HG03066 (cell line): ENCODE results near the gene LRRIQ4.

Source experiments
- ATAC-seq: cut with Tn5 transposase; IDR thresholded peaks from one replicate; pipeline ENCODE4 v1.9.1; 2021; ENCODE audit warnings: low read depth; ENCODE audit not compliant: unreplicated experiment

Gene LRRIQ4

DNA sequence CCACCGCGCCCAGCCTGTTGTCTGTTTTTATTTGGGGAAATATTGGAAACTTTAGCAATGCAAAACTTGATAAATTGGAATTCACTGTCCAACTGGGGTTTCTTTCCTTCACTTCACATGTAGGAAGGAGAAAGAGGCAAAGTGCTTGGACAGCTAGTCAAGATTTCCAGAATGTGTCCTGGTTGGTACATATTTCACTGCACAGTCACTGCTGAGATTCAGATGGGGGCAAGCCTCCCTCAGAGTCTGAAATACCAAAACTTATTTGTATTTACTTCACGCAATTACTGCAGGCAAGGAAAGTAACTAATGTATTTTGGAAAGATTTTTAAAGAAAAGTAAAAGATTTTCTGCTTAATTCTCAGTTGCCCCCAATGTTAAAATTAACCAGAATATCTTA is 36.1 kb downstream of the LRRIQ4 start:
- ATAC-seq, result no peak

DNA sequence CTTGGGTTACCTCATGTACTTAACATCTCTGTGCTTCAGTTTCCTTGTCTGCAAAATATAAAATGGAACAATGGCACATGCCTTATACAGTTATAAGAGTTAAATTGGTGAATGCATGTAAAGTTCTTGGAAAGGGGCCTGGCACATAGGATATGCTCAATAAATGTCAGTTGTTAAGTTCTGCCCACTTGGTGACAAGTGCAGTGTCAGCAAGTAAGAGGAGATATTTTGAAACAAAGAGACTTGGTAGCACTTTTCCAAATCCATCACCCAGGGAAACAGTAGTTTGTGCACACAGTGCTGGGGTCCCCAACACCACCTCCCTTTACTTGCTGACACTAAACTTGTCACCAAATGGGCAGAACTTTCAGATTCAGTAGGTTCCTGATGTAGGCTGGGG is 37.9 kb downstream of the LRRIQ4 start:
- ATAC-seq, result no peak

DNA sequence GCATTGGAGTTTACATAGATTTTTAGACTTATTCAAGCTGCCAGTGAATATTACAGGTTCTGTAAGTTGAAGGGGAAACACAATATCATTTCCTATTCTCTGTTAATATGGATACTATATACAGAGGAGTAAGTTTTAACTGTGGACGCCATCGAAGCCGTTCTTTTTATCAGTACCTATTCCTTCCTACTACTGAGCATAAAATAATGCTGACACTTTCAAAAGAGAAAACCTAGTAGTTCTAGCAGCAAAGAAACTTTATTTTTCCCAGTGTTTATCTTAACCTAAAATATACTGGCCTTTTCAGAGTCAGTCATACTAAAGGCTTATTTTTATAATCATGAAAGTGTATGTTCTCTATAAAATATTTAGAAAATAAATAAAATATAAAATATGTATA is 42.8 kb downstream of the LRRIQ4 start:
- no peak for ATAC-seq

DNA sequence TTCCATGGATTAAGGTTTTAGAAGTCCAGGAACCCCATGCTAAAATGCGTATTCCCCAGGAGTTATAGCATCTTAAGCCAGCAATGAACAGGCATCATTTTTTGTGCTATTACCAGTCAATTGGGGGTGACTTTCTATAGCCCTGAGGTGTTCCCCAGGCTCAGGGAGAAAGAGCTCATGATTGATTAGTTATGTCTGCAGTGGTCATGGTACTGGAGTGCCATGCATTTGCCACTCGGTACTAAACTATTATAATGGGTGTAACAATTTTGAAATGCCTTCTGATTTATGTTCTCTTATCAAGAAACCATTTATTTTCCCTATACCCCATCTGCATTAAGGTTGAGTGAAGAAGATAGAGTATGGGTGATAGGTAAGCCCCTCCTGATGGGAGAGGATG is 45.1 kb downstream of the LRRIQ4 start:
- no peak for ATAC-seq

DNA sequence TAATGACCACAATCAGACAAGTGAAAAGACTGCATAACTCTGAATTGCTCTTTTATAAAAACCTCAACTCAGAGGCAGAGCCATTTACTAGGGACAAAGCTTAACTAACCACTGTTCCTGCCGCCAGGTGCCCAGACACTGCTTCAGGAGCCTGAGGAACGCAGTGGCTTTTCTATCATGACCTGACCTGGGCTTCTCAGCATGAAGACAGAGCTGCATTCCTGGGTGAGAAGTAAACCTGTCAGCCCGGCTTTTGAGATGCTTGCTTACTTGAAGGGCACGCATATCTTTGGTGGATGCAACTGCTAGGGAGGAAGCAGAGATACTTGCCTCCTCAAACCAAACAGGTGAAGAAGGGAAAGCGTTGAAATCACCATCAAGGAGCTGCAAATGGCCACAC is 49.2 kb downstream of the LRRIQ4 start:
- no peak for ATAC-seq

DNA sequence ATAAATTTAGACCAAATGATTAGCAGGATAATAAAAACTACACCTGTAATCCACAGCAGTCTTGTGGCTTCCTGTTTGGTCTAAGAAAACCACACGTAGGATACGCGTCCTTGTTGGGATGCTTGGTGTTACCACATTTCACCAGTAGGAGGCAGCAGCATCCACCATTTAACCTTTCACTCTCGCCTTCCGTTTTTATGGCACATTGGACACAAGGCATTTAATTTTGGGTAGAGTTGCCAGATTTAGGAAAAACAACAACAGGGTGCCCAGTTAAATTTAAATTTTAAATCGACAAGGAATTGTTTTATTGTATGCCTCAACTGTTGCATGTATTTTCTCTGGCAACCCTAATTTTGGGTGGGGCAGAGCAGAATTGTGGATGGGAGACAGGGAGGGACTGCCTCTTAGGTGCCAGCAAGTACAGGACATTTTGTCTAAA is 50.8 kb downstream of the LRRIQ4 start:
- no peak for ATAC-seq

DNA sequence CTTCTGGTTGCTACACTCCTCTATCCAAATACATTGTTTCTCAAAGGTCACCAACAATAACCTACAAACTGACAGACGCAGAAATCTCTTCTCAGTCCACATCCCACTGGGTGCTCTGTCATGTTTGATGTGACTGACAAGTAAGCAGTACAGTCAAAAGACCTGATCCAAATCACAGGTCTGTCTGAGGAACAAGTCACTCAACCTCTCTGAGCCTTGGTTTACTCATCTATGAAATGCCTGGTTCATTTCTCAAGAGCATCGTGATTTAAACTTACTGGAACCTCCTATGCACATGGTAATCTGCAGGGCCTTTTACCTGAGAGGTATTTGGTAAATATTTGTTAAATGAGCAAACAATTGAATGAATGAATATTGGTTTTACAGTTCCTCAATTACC is 51.6 kb downstream of the LRRIQ4 start:
- ATAC-seq, result no peak

DNA sequence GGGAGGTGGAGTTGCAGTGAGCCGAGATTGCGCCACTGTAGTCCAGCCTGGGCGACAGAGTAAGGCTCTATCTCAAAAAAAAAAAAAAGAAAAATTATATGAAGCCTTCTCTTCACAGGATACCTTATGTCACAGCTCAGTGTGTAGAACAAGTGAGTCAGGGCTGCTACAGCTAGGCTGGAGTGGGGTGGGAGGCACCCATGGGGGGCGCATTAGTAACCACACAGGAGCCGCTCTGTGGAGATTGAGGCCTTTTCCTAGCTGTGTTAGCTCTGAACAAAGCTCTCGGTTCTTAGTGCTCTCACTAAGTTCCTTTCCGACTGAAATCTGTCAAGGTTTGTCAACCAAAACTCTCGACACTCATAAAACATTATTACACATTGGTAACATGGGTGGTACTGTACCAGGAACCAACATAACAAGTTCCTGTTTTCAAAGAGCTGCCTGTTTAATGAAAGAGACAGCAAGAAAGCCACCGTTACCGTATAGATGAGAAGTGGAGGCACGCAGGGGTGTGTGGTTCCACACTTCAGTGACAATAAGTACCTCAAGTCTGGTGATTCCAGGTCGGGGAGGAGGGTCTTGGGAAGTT is 52.6 kb downstream of the LRRIQ4 start:
- ATAC-seq, result peak; percentile 58

DNA sequence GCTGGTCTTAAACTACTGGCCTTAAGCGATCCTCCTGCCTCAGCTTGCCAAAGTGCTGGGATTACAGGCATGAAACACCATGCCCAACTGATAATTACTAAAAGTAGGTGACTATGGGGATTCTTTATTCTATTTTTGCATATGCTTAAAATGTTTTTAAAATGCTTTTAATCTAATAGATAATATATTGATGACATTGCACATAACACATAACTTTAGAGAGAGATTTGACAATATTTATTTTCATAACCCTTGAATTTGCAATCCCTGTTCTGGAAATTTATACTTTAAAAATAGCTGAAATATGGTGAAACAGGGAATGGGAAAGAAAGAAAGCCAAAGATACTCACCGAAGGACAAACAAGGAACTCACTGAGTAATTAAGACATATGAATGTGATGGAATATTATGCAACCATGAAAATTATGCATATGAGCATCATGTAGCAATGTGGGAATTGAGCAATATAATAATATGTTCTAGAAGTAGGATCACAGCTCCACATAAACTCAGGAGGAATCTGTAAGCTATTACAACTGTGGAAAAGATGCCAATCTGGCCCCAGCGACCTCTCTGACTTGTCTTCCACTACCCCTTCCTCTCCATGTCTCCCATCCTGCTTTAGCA is 55.0 kb downstream of the LRRIQ4 start:
- no peak for ATAC-seq

DNA sequence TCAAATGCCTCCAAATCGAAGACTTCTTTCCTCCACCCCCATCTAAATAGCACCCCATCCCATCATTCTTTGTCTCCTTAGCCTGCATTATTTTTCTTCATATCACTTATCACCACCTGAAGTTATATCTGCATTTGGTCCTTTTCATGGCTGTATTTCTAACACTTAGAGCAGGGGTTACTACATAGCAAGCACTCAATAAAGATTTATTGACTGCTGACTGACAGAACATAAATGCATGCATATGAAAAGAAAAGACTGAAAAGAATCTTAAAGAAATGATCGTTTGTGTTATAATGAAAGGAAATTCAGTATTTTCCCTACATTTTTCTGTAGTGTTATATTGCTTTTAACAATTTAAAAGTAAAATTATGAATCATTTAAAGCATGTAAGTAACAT is 55.7 kb downstream of the LRRIQ4 start:
- no peak for ATAC-seq

DNA sequence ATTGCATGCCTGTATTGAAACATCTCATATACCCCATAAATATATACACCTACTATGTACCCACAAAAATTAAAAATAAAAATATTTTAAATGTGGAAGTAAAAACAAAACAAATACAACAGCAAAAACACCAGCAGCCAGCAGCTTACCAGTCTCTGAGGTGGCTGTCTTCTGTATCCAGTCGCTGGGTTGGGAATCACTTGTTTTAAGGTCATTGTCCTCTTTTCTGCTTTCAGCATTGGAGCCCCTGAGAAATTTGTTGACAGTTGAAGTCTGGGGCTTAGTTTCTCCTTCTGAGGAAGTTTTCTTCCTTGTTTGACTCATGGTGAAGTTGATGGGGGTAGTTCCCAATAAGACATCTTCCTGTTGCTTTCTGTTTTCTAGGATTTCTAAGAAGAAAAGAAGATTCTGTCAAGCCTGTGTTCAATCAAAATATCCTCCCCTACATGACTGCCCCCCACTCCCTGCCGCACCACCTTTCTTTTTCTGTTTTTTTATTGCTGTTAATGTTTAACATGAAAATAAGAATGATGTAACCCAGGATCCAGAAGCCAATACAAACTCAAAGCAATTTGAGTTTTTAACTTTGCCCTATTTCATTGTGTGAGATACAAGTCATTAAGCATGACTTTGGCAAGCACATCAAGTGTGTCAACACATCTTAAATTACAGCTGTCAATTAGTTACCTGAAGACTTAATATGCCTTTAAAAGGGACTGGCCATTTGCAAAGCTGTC is 57.0 kb downstream of the LRRIQ4 start, which contains the start of gene LRRC31:
LRRC31 (minus strand) TSS at position 452 of the 737 bp plus-strand sequence; CDS start at position 324, 128 bp downstream.
- no peak for ATAC-seq

DNA sequence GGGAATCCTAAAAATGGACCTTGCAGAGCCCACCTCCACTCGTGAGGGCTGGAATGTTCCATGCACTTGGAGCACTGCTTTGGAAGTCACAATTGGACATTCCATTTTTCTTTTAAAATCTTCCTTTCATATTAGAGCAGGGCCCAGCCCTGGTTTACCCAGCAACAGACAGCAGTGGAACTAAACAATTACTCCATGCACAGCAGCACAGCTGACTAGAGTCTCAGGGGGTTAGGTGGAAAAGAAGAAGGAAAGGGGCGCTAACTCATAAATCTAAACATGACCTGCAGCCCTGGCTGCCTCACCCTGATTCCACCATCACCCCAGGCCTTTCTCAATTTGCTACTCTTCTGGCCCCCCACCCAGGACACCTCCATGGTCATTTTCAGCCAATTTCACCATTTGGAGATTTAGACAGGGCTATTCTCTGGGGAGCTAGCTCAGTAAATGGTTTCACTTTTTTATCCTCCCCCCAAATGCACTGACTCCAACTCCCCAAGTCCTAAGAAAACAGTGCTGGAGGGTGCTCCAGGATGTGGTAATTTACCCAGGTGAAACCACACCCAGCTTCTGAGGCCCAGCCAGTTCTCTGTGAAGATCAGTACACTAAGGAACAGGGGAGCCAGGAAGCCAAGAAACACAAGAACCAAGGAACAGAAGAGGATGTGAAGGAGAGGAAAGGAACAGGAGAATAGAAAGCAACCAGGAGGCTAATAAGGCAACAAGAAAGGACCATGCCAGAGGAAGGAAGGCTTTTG is 58.6 kb downstream of the LRRIQ4 start:
- no peak for ATAC-seq

DNA sequence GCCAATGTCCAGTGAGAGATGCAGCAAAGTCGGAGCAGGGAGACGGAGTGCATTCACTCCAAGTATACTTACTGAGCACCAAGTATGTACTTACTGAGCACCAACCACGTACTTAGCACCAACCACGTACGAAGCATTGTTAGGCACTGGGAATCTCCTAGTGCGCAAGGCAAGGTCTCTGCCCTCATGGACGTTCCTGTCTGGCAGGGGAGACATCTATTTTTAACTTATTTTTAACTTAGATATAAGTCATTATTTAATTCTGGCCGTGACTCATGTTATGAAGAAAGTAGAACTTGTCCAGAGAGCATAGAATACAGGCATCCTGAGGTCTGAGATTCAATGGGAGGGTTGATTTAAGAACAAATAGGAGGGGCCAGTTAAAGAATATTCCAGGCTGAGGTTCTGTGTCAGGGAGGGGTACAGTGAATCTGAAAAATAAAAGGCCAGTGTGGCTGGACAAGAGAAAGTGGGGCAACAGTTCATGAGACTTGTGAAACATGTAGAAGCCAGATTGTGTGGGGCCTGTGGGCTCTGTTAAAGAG is 66.4 kb downstream of the LRRIQ4 start:
- ATAC-seq, result no peak

DNA sequence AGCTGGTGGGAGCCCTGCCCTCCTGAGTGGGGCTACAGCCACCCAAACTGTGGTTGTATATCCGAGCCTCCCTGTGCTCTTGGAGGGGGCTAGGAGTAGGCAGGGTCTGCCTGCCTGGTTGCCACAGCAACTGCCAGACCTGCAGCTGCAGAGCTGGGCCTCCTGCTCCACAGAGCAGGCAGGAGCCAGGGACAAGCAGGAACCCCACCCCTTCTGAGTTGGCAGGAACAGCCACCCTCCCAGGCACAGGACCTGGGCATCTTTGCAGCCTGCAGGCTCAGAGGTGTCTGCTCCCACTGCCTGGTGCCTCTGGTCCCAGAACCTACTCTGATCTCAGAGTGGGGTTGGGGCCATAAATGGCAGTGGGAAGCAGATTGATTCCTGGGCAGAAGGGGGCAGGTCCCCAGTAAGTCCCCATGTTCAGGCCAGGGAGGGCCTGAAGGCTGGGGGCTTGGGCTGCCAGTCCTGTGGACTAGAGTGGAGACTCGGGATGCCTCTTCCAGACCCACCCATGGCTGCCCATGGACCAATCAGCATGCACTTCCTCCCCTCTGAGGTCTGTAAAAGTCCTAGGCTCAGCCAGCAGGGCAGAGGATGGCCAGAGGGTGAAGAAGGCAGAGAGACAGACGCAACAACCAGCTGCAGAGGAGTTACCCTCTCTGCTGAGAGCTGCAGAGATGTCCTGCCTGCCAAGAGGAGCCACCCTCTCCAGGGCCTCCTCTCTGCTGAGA is 67.3 kb downstream of the LRRIQ4 start:
- no peak for ATAC-seq

DNA sequence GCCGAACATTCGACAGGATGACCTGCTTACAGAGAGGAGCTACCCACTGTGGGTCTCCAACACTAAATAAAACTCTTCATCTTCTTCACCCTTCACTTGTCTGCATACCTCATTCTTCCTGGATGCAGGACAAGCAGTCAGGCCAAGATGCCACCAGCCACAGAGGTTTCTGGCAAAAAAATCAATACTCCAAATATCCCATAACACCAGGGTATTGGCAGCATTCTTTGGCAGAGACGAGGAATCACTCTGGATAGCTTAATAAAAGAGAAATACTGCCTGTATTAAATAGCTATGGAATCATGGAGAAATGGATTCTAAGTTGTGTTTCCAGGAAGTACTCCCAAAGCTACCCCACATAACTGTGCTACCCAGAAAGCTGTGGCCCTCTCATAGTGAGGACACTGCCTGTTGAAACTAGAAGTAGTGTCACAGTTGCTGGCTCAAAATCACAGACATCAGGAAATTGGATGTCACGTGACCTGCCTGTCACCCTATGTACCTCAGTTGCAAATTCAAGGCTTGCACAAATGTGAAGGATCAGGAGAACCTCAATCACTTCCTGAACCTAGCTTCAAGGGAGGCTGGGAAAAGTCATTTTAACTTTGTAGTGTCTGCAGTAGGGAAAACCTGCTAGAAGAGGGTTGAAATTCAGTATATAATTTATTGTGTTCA is 68.0 kb downstream of the LRRIQ4 start:
- ATAC-seq, result no peak

DNA sequence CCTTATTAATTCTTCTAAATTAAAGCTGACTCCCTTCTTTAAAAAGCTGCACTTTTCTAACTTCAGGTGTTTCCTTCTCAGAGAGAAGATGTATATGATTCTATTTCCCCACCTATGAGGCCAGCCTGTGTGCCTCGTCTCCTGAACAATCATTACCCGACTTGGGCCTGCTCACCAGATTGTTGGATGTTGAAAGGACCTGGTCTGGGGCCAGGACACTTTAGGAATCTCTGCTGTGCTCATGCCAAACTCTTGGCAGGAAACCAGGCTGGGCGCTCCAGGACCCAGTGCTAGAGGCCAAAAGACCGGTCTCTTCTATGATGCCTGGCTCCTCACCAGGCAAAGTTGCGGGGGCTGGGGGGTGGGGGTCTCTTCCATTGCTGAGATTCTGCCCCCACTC is 74.0 kb downstream of the LRRIQ4 start:
- no peak for ATAC-seq
